HG03521 (cell line): ENCODE data around the gene CMTM5.
"Not testable (repeated sequence)": the region's sequence is repeated elsewhere in the genome, so short reads cannot be mapped to it uniquely, and the experiment has no call there.

Source experiments
- ATAC-seq: cut with Tn5 transposase; IDR thresholded peaks from one replicate; pipeline ENCODE4 v1.9.1; 2021; ENCODE audit warnings: mild to moderate bottlenecking, moderate library complexity; ENCODE audit not compliant: unreplicated experiment

CMTM5 gene

DNA sequence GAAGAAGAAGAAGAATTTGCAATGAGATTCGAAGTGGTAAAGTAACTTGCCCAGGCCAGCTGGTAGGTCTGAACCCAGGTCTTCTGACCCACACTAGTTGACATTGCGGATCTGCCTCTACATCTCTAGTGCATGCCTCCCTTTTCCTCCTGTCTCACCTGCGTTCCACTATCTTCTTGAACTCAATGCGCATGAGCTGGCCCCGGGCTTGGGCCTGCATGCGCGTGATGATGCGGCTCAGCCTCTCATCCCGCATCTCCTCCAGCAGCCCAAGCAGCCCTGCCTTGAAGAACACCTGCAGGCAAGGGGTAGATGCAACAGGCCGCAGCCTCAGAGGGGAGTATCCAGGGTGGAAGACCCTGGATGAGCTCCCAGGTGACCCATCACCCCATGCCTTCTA lies 19.3 kb downstream of the CMTM5 start:
- no peak for ATAC-seq

DNA sequence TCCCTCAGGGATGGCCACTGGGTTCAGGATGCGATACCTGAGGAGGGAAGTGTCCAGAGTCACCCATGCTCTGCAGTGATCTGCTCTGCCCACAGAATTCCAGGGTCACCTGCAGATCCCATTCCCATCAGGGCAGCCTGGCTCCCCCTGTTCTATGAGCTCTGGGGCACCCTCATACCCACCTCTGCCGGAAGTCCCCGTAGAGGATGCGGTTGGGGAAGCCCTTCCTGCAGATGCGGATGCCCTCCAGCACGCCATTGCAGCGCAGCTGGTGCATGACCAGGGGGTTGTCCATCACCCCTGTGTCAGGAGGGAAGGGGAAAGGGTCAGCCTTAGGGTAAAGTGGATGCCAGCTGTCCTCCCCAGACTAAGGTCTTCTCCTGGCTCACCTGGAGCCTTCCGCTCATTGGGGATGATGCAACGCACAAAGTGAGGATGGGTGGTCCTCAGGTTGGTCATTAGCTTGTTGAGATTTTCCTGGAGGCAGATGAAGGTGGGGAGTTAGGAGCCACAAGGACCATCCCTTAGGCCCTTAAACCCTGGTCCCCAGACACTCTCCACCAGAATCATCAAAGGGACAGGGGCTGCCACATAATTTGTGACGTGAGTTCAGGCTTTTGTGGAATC lies 20.0 kb downstream of the CMTM5 start:
- no peak for ATAC-seq

- ATAC-seq = no peak
These were observed 21.5 kb downstream of the CMTM5 start for GRCh38 chr14:23398348-23398747.

GRCh38 chr14:23399136-23399535 lies 22.3 kb downstream of the CMTM5 start:
- no peak for ATAC-seq

GRCh38 chr14:23399591-23399990 lies 22.7 kb downstream of the CMTM5 start:
- no peak for ATAC-seq

DNA sequence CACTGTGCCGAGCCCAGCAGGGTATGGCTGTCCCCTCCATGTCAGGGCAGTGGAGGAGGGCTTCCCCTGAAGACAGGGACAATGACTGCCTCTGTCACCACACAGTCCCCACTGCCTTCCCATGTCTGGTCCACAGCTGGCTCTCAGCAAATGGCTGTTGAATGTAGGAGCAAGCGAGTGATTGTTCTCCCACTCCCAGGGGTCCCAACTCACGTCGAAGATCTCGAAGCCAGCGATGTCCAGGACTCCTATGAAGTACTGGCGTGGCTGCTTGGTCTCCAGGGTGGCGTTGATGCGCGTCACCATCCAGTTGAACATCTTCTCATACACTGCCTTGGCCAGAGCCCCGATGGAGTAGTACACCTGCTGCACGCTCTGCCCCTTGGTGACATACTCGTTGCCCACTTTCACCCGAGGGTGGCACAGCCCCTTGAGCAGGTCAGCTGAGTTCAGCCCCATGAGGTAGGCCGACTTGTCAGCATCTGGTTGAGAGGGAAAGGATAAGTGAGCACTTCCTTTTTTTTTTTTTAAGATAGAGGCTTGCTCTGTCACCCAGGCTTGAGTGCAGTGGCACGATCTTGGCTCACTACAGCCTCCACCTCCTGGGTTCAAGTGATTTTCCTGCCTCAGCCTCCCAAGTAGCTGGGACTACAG lies 23.8 kb downstream of the CMTM5 start:
- ATAC-seq = not testable (repeated sequence)

GRCh38 chr14:23401291-23401690 lies 24.4 kb downstream of the CMTM5 start:
- ATAC-seq = no peak

DNA sequence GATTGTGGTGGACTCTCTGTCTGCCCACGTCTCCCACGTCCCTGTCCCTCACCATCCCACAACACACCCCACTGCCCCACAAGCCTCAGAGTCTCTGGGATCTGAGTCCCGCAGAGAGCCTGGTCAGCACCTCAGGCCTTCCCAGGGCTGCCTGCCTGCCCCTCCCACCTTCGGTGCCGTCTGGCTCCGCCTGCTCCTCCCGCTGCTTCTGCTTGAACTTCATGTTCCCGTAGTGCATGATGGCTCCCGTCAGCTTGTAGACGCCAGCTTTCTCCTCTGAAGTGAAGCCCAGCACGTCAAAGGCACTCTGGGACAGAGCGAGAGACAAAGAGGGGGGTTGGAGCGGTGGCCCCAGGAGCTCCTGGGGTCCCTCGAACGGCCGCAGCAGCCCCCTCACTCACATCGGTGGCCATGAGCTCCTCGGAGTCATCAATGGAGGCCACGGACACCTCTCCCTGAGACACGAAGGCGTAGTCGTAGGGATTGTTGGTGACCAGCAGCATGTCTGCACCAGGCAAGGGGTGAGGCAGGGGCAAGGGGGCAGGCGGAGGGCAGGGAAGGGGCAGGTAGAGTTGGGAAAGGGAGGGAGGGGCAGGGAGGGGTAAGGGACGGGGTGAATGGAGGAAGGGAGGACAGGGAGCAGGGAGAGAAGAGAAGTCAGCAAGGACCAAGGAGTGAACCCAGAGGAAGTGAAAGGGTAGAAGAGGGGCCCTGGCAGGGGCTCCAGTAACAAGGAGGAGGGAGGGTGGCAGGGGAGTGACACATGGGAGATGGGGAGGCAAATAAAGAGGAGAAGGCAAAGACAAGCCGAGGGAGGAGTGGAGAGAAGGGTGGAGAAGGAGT lies 25.7 kb downstream of the CMTM5 start:
- no peak for ATAC-seq

DNA sequence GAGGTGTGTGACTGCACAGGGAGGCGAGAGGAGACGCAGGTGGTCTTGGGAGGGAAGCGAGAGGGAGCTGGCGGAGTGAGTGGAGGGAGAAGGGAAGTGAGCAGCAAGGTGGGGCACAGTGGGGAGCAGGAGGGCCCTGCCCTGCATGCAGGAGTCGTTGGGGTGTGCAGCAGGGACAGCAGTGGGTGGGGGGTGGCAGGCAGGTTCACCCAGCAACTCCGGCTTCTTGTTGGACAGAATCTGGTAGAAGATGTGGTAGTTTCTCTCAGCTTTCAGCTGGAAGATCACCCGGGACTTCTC lies 26.2 kb downstream of the CMTM5 start:
- ATAC-seq = no peak

DNA sequence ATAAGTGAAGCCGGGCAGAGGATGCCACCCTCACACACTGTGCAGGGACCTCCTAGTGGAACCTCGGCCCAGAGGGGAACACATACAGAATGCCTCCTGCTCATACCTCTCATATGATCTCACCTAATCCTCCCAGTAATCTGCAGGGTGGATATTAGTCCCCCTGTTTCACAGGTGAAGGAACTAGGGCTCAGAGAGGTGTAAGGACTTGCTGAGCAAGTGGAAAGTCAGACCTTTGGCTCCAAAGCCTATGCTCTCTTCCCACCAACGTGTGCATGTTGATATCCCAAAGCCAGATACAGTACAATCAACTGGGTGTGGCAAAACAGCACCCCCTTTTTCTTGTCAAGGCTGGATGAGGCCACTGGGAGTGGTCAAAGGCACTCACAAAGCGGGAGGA lies 27.1 kb downstream of the CMTM5 start:
- no peak for ATAC-seq

- ATAC-seq = no peak
These were observed 27.6 kb downstream of the CMTM5 start for GRCh38 chr14:23404331-23404900.

GRCh38 chr14:23405096-23405495 lies 28.2 kb downstream of the CMTM5 start:
- ATAC-seq = no peak

GRCh38 chr14:23405516-23406025 lies 28.7 kb downstream of the CMTM5 start:
- ATAC-seq = no peak

GRCh38 chr14:23406244-23406643 lies 29.4 kb downstream of the CMTM5 start:
- no peak for ATAC-seq

DNA sequence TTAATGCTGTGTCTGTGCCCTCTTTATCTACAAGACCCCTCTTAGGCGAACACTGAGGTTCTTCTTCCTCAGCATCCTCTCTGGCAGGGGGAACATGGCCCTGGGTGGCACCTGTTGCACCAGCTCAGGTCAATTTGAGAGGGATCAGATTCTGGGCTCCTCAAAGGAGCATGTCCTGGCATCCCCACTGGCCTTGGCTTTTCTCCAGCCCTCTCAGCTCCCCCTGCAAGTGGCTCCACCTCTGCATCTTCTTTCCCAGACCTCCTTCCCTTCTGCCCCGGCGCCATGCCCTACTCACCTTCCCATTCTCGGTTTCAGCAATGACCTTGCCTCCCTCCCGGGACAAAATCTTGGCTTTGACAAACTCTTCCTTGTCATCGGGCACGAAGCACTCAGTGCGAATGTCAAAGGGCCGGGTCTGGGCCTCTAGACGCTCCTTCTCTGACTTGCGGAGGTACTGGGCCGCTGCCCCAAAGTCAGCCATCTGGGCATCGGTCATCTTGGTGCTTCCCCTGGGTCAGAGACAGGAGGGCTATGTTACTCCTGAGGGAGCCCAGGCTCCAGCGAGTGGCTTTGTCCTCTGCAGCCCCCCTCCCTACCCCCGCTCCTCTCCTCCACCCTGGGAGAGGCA lies 30.0 kb downstream of the CMTM5 start:
- no peak for ATAC-seq

- ATAC-seq = no peak
These were observed 30.9 kb downstream of the CMTM5 start, which contains the start of gene MYH6 for GRCh38 chr14:23407516-23408306. Gene MYH6 (minus strand): TSS chr14:23408273. CDS start chr14:23407223, 1,050 bp downstream.

- no peak for ATAC-seq
These were observed 31.4 kb downstream of the CMTM5 start for GRCh38 chr14:23408307-23408630.

- no peak for ATAC-seq
These were observed 32.6 kb downstream of the CMTM5 start for GRCh38 chr14:23409475-23409874.

DNA sequence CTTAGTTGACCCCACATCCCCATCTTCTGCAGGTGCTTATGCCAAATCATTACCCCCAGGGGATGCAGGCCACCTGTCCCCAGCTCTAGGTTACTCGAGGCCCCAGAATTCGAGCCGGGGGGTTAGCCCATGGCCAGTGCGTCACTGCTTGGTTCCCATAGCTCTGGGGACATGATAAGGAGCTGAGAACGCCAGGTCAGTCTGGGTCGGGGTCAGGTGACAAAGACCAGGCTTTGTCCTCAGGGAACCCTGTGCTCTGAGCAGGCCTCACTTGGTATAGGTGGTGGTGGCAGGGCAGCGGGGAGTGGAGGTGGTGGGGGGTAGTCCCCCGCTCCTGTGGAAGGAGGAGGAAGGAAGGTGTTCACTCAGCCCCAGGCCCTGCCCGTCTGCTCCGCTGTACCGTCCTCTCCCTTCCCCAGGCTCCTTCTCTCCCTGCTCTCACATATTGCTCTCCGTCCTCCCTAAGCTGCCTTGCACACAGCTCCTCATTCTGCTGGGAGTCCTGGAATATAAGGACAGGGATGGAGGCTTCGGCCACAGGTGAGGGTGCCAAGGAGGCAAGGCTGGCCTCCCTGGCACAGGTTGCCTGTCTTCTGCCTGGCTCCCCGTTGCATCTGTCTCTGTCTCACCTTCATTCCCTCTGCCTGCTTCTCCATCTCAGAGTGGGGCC lies 33.3 kb downstream of the CMTM5 start:
- ATAC-seq = no peak
